Measurements from ENCODE around the gene NUDT7. TPM values are rescaled to one million over a fixed set of nuclear protein-coding genes. Genes with fewer than 3 reads are reported as not detected.

NUDT7 gene
- total and polyA plus RNA-seq, 2 donors (not counting 3 experiments of a cell fraction or from before 2014, with no cell fraction given), result 6.2 to 6.5 TPM

DNA sequence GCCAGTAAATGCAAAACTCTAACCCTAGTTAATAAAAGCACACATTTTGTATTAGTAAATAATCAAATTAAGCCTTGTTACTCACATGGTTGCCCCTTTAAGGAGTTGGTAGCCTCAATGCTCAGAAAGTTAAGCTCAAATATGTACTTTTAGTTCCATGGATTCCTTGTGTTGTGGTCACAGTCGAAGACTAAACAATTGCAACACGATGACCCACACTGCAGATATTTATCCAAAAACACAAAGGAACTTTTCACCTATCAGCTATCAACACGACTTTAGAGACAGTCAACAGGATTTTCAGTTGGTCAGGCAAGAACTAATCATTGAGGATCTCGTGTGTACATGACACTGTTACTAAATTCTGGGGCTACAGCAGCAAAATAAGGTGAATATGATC, 47.4 kb upstream of the NUDT7 start:
- BruUV-seq (replicated peaks), result no TSS peak
- CTCF ChIA-PET, result interaction anchor here (0.6 to 2.3 kb wide), 19 partner anchors 9 to 440 kb away, joined by 3 to 40 read pairs (median 5); partner anchors contain the start of gene WWOX
- TF ChIP-seq FOS (IDR thresholded peaks at IDR 0.05; ENCODE audit: borderline replicate concordance, insufficient read depth, low read length) (no peak), POLR2A (IDR thresholded peaks at IDR 0.05; ENCODE audit: low read depth, low read length) (no peak), EZH2 (IDR thresholded peaks at IDR 0.05; ENCODE audit: borderline replicate concordance, low read depth, low read length, severe bottlenecking) (no peak), JUN (IDR thresholded peaks at IDR 0.05; ENCODE audit: borderline replicate concordance, insufficient read depth, insufficient read length, low read depth) (no peak), POLR2AphosphoS5 (IDR thresholded peaks at IDR 0.05; ENCODE audit: insufficient read depth, low read depth, low read length) (no peak), GATA2 (IDR thresholded peaks at IDR 0.05; ENCODE audit: insufficient read depth, insufficient read length, low read depth, low read length) (no peak), MYC (IDR thresholded peaks at IDR 0.05; ENCODE audit: low read depth, low read length) (no peak)
- TF ChIP-seq, protein P1, sequence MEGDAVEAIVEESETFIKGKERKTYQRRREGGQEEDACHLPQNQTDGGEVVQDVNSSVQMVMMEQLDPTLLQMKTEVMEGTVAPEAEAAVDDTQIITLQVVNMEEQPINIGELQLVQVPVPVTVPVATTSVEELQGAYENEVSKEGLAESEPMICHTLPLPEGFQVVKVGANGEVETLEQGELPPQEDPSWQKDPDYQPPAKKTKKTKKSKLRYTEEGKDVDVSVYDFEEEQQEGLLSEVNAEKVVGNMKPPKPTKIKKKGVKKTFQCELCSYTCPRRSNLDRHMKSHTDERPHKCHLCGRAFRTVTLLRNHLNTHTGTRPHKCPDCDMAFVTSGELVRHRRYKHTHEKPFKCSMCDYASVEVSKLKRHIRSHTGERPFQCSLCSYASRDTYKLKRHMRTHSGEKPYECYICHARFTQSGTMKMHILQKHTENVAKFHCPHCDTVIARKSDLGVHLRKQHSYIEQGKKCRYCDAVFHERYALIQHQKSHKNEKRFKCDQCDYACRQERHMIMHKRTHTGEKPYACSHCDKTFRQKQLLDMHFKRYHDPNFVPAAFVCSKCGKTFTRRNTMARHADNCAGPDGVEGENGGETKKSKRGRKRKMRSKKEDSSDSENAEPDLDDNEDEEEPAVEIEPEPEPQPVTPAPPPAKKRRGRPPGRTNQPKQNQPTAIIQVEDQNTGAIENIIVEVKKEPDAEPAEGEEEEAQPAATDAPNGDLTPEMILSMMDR (IDR thresholded peaks at IDR 0.05; ENCODE audit: extremely low read depth in 1 of 2, insufficient read depth in 1 of 2, low read depth in 1 of 2, low read length in 2 of 2), result no peak
- TF ChIP-seq, protein P2, sequence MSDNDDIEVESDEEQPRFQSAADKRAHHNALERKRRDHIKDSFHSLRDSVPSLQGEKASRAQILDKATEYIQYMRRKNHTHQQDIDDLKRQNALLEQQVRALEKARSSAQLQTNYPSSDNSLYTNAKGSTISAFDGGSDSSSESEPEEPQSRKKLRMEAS (IDR thresholded peaks at IDR 0.05; ENCODE audit: insufficient read depth, insufficient read length), result no peak
- H3K27ac ChIP-seq (ENCODE audit: insufficient read depth, low read depth, low read length), result no peak overlapping the region
- H4K20me1 ChIP-seq (replicated peaks; ENCODE audit: control insufficient read depth, extremely low read depth, insufficient read depth, low read length), result no peaks in the 10 kb centered on the region
- H3K79me2 ChIP-seq (ENCODE audit: control insufficient read depth, insufficient read depth, low read length), result no peaks in the 10 kb centered on the region
- dilution Hi-C loops (cut with MboI; ENCODE audit: extremely low pct_ligation_motif_present, low sequenced_read_pairs) (no loop called here), intact Hi-C loops (cut with micrococcal nuclease) (loop anchor here (1.0 to 5.0 kb wide), 8 partner anchors 47 to 439 kb away; partner anchors contain the start of genes NUDT7, VAT1L and WWOX)
- no peak overlapping the region for H3K9ac ChIP-seq (replicated peaks; ENCODE audit: extremely low read depth, insufficient read depth, low read length)
- H3K36me3 ChIP-seq (ENCODE audit: control insufficient read depth in 2 of 2, extremely low read depth in 1 of 2, insufficient read depth in 2 of 2, low read length in 2 of 2), result no peaks in the 10 kb centered on the region
- no peaks in the 10 kb centered on the region for H3K9me3 ChIP-seq (replicated peaks; ENCODE audit: control insufficient read depth, insufficient read depth, low read length)
- no peak overlapping the region for H2AFZ ChIP-seq (ENCODE audit: low read depth, low read length)
- FAIRE-seq, result no peak
- H3K9me1 ChIP-seq (replicated peaks; ENCODE audit: control insufficient read depth, extremely low read depth, insufficient read depth, low read length), result no peaks in the 10 kb centered on the region
- no peak overlapping the region for H3K4me2 ChIP-seq (ENCODE audit: insufficient read depth, low read length)
- POLR2A ChIA-PET, result no interaction called here
- no peaks in the 10 kb centered on the region for H3K4me1 ChIP-seq (ENCODE audit: control insufficient read depth, extremely low read depth, insufficient read depth, low read length)
- no peak overlapping the region for H3K4me3 ChIP-seq (replicated peaks in 1 of 3; ENCODE audit: insufficient read depth in 1 of 3, low read depth in 1 of 3, low read length in 3 of 3)
- H3K27me3 ChIP-seq (ENCODE audit: control insufficient read depth in 2 of 2, insufficient read depth in 2 of 2, low read length in 2 of 2), result peaks cover 0 to 6% of the 10 kb centered on the region in 2 experiments
- DNase-seq (ENCODE audit: low read depth, low spot score), result no peak

All from endothelial cell of umbilical vein (primary cell).